ENCODE results near the gene ANKRD6.

ANKRD6 gene

DNA sequence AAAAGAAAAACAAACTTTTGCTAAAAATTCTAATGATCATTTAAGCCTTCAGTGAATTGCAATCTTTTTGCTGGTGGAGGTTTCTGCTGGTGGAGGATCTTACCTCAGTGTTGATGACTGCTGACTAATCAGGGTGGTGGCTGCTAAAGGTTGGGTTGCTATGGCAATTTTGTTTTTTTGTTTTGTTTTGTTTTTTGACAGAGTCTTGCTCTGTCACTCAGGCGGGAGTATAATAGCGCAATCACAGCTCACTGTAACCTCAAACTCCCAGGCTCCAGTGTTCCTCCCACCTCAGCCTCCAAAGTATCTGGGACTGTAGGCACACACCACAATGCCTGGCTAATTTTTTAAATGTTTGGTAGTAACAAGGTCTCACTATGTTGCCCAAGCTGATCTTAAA is 94.7 kb downstream of the ANKRD6 start:
- TF ChIP-seq, protein P1, sequence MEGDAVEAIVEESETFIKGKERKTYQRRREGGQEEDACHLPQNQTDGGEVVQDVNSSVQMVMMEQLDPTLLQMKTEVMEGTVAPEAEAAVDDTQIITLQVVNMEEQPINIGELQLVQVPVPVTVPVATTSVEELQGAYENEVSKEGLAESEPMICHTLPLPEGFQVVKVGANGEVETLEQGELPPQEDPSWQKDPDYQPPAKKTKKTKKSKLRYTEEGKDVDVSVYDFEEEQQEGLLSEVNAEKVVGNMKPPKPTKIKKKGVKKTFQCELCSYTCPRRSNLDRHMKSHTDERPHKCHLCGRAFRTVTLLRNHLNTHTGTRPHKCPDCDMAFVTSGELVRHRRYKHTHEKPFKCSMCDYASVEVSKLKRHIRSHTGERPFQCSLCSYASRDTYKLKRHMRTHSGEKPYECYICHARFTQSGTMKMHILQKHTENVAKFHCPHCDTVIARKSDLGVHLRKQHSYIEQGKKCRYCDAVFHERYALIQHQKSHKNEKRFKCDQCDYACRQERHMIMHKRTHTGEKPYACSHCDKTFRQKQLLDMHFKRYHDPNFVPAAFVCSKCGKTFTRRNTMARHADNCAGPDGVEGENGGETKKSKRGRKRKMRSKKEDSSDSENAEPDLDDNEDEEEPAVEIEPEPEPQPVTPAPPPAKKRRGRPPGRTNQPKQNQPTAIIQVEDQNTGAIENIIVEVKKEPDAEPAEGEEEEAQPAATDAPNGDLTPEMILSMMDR (IDR thresholded peaks at IDR 0.05; ENCODE audit: low read length, missing control alignments): no peak
- DNase-seq (ENCODE audit: low read depth): no peak
- no peak overlapping the region for H3K4me3 ChIP-seq (replicated peaks; ENCODE audit: low read depth, low read length)

DNA sequence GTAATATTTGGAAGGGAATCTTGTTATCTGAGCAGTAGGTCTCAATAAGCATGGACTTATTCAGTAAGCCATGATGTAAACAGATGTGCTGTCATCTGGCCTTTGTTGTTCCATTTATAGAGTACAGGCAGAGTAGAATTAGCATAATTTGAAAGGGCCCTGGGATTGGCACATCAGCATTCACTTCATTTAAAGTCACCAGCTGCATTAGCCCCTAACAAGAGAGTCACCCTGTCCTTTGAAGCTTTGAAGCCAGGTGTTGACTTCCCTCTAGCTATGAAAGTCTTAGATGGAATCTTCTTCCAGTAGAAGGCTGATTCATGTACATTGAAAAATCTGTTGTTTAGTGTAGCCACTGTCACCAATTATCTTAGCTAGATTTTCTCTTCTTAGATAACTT is 95.9 kb downstream of the ANKRD6 start:
- DNase-seq (ENCODE audit: low read depth): no peak
- TF ChIP-seq, protein P1 (IDR thresholded peaks at IDR 0.05; ENCODE audit: low read length, missing control alignments): no peak
- no peak overlapping the region for H3K4me3 ChIP-seq (replicated peaks; ENCODE audit: low read depth, low read length)

DNA sequence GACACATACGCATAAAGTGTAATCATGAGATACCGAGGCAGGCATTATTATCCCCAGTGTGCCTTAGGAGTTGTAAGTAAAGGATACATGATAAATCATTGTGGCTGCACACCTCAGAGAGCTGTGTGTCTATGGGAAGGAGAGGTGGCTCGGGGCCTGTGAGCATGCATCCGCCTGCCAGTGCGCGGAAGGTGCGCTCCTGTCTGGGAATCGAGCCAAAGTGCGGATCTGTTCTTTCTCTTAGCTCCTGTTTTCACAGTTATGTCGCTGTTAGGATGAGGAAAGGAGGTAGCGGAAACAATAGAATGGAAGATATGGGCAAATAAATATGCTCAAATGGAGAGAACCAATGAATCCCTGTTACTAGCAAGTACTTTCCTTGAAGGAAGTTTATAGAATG is 98.0 kb downstream of the ANKRD6 start:
- no peak overlapping the region for H3K4me3 ChIP-seq (replicated peaks; ENCODE audit: low read depth, low read length)
- TF ChIP-seq, protein P1 (IDR thresholded peaks at IDR 0.05; ENCODE audit: low read length, missing control alignments): no peak
- DNase-seq (ENCODE audit: low read depth): no peak

DNA sequence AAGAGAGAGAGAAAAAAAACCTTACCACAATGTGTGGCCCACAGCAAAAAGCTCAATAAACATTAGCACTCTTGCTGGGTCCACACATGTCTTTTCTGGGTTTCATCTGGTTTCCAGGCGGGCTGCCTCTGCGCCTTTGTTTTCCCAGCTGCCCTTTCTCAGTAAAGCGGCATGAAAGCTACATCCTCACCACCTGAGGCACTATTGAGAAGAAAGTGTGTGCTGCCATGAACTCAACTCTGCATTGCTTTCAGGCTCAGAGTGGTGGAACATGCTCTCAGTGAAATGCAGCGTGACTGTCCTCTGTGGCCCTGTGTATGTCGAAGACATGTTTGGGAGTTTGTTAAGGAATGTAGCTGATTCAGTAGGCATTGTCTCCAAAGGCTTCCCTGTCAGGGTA is 103.3 kb downstream of the ANKRD6 start:
- DNase-seq (ENCODE audit: low read depth): no peak
- no peak overlapping the region for H3K4me3 ChIP-seq (replicated peaks; ENCODE audit: low read depth, low read length)
- TF ChIP-seq, protein P1 (IDR thresholded peaks at IDR 0.05; ENCODE audit: low read length, missing control alignments): no peak

DNA sequence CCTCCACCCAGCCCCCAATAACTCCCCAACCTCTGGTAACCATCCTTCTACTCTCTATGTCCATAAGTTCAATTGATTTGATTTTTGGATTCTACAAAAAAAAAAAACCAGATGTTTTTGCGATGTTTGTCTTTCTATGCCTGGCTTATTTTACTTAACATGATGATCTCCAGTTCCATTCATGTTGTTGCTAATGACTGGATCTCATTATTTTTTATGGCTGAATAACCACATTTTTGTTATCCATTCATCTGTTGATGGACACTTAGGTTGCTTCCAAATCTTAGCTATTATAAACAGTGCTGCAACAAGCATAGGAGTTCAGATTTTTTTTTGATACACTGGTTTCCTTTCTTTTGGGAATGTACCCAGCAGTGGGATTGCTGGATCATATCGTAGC is 106.8 kb downstream of the ANKRD6 start:
- DNase-seq (ENCODE audit: low read depth): no peak

DNA sequence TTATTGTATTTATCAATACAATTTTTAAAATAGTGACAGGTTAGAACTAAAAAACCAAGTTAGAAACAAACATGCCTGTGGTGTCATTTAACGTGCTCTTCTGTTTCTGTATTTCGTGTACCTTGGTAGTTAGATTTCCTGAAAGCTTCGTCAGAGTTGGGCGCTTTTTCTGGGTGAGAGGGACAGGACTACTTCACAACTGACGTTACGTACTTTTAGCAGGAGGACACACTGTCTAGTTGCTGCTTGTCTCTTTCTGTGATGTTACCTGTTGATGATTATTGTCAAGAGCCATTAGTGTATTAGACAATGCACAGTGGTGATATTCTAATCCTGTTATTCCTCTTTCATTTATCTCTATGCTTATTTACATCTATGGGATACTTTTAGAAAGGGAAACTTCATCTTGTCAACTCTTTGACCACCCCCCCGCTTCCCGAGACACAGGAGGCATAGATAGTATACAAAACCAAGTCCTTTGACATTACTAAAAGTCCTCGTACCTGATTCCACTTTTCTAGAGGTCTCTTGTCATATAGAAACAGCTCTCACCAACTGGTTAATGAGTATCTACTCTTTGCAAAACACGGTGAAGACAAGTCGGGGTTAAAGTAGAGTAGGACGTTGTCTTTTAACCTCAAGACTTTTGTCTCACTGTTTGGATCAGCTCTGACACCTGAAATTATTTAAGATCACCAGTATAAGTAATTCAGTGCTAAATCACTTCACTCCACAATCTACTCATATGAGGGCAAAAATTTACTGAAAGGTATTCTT is 109.3 kb downstream of the ANKRD6 start:
- TF ChIP-seq, protein P1 (IDR thresholded peaks at IDR 0.05; ENCODE audit: low read length, missing control alignments): no peak

More for the DNA sequence above, 106.8 kb downstream of the ANKRD6 start:
- no peak overlapping the region for H3K4me3 ChIP-seq (replicated peaks; ENCODE audit: low read depth, low read length)
- TF ChIP-seq, protein P1 (IDR thresholded peaks at IDR 0.05; ENCODE audit: low read length, missing control alignments): no peak

DNA sequence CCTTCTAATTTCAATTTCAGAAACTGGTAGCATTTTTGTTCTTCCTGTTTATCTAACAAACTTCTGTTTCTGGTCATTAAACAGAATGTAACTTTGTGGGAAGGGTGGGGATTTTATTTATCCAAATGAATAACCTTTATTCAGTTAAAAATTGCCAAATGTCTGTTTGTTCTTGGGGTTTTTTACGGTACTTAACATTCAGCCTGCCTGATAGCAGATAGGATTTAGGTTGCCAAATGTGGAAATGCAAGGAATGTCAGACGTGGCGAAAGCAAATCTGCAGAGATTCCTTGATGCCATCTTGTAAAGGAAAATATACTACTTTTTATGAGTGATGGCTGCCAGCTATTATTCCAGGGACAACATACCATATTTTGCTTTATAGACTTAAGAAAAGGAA is 109.9 kb downstream of the ANKRD6 start:
- DNase-seq (ENCODE audit: low read depth): no peak
- TF ChIP-seq, protein P1 (IDR thresholded peaks at IDR 0.05; ENCODE audit: low read length, missing control alignments): no peak
- no peak overlapping the region for H3K4me3 ChIP-seq (replicated peaks; ENCODE audit: low read depth, low read length)

More for the DNA sequence above, 109.3 kb downstream of the ANKRD6 start:
- H3K4me3 ChIP-seq (replicated peaks; ENCODE audit: low read depth, low read length): no peak overlapping the region
- DNase-seq (ENCODE audit: low read depth): no peak

Measured in fibroblast of pulmonary artery (primary cell).